Measurements from ENCODE around the gene ASTN1.
"Not testable (repeated sequence)": the region's sequence is repeated elsewhere in the genome, so short reads cannot be mapped to it uniquely, and the experiment has no call there.

The ASTN1 gene

GRCh38 chr1:177106614-177107365, 57.7 kb downstream of the ASTN1 start:
- no peak for DNase-seq (ENCODE audit: low read depth)

- DNase-seq (ENCODE audit: low read depth), result no peak
These were observed 58.3 kb downstream of the ASTN1 start for GRCh38 chr1:177106196-177106595.

- no peak for DNase-seq (ENCODE audit: low read depth)
These were observed 61.3 kb downstream of the ASTN1 start for GRCh38 chr1:177103005-177103852.

- no peak for DNase-seq (ENCODE audit: low read depth)
These were observed 72.5 kb downstream of the ASTN1 start for GRCh38 chr1:177092001-177092400.

- DNase-seq (ENCODE audit: low read depth), result no peak
These were observed 73.5 kb downstream of the ASTN1 start for GRCh38 chr1:177091040-177091439.

- no peak for DNase-seq (ENCODE audit: low read depth)
These were observed 75.5 kb downstream of the ASTN1 start for GRCh38 chr1:177088966-177089365.

- DNase-seq (ENCODE audit: low read depth), result no peak
These were observed 81.4 kb downstream of the ASTN1 start for GRCh38 chr1:177082855-177083693.

GRCh38 chr1:177080564-177080963, 83.9 kb downstream of the ASTN1 start:
- DNase-seq (ENCODE audit: low read depth), result no peak

- no peak for DNase-seq (ENCODE audit: low read depth)
These were observed 86.6 kb downstream of the ASTN1 start for GRCh38 chr1:177077734-177078499.

GRCh38 chr1:177077006-177077405, 87.5 kb downstream of the ASTN1 start:
- no peak for DNase-seq (ENCODE audit: low read depth)

- DNase-seq (ENCODE audit: low read depth), result not testable (repeated sequence)
These were observed 89.7 kb downstream of the ASTN1 start for GRCh38 chr1:177074811-177075210.

- no peak for DNase-seq (ENCODE audit: low read depth)
These were observed 95.0 kb downstream of the ASTN1 start for GRCh38 chr1:177069490-177069889.

- no peak for DNase-seq (ENCODE audit: low read depth)
These were observed 96.6 kb downstream of the ASTN1 start for GRCh38 chr1:177067752-177068410.

GRCh38 chr1:177065430-177065829, 99.1 kb downstream of the ASTN1 start:
- no peak for DNase-seq (ENCODE audit: low read depth)

- DNase-seq (ENCODE audit: low read depth), result no peak
These were observed 100.9 kb downstream of the ASTN1 start for GRCh38 chr1:177063648-177064047.

- DNase-seq (ENCODE audit: low read depth), result no peak
These were observed 110.0 kb downstream of the ASTN1 start for GRCh38 chr1:177054542-177054941.

GRCh38 chr1:177053648-177054047, 110.9 kb downstream of the ASTN1 start:
- DNase-seq (ENCODE audit: low read depth), result no peak

GRCh38 chr1:177048314-177049069, 116.0 kb downstream of the ASTN1 start:
- no peak for DNase-seq (ENCODE audit: low read depth)

GRCh38 chr1:177045151-177045550, 119.4 kb downstream of the ASTN1 start:
- DNase-seq (ENCODE audit: low read depth), result no peak

GRCh38 chr1:177044390-177044789, 120.1 kb downstream of the ASTN1 start:
- no peak for DNase-seq (ENCODE audit: low read depth)

Data from amniotic epithelial cell (primary cell).